Ascending aorta (tissue), 2 donors: ENCODE results near the gene TM4SF20. TPM values are rescaled to one million over a fixed set of nuclear protein-coding genes. Genes with fewer than 3 reads are reported as not detected.

Source experiments
- DNase-seq, 2 donors: peaks; one replicate each; pipeline ENCODE4 v3.0.0-alpha.2; 2019; ENCODE audit warnings: low spot score in 2 of 2
- H3K27ac ChIP-seq, 2 donors: fragments of 200-600 bp; sonication (generic); one replicate each; pipeline ENCODE4 v1.5.1; 2016 to 2017; ENCODE audit warnings: mild to moderate bottlenecking in 1 of 2
- H3K27me3 ChIP-seq: fragments of 200-600 bp; sonication (generic); one replicate; pipeline ENCODE4 v1.5.1; 2017
- H3K36me3 ChIP-seq, 2 donors: fragments of 200-600 bp; sonication (generic); one replicate each; pipeline ENCODE4 v1.5.1; 2016
- H3K4me1 ChIP-seq, 2 donors: fragments of 200-600 bp; sonication (generic); one replicate each; pipeline ENCODE4 v1.5.1; 2016 to 2017; ENCODE audit warnings: mild to moderate bottlenecking in 1 of 2
- H3K4me3 ChIP-seq, 2 donors: fragments of 200-600 bp; sonication (generic); one replicate each; pipeline ENCODE4 v1.5.1; 2016 to 2017; ENCODE audit warnings: mild to moderate bottlenecking in 1 of 2
- H3K9me3 ChIP-seq, 2 donors: fragments of 200-600 bp; sonication (generic); one replicate each; pipeline ENCODE4 v1.5.1; 2016
- intact Hi-C: fragments of 100-400 bp; cut with DNase I; formaldehyde crosslinking; loops from one replicate; pipeline ENCODE4 v1.15.1; 2023
- total RNA-seq: library from RNA; depleted of rRNA; stranded (reverse); fragments of >200 nt; gene quantifications from one replicate; pipeline ENCODE4 v1.1.0, GENCODE V29; 2016
- TF ChIP-seq, protein P1 (sequence below), 3 experiments: fragments of 200-600 bp in 2 of 3; fragments of 450-650 bp in 1 of 3; sonication (generic) in 2 of 3; IDR thresholded peaks; one replicate each; pipeline ENCODE4 v1.5.1; 2016 to 2019; ENCODE audit warnings: antibody characterized with exemption in 3 of 3, mild to moderate bottlenecking in 1 of 3, moderate library complexity in 1 of 3

The TM4SF20 gene
- total RNA-seq, 1 donor from 2014 or later: not detected

DNA sequence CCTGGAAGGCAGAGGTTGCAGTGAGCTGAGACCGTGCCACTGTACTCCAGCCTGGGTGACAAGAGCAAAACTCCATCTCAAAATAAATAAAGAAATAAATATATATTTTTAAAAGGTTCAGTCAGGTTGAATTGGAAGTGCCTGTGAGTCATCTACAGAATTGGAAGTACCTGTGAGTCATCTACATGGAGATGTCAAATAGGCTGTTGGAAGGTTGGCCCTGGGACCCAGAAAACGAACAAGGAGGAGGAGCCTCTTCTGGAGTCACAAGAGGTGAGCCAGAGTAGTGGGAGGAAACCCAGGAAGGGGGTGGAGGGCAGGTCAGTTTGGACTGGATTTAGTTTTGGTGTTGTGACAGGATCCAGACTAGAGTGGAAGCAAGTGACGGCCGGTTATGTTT, 23.9 kb upstream of the TM4SF20 start:
- H3K9me3 ChIP-seq: no peaks in the 10 kb centered on the region
- no peak overlapping the region for H3K27ac ChIP-seq
- H3K36me3 ChIP-seq: no peaks in the 10 kb centered on the region
- no peak overlapping the region for H3K4me3 ChIP-seq
- TF ChIP-seq, protein P1, sequence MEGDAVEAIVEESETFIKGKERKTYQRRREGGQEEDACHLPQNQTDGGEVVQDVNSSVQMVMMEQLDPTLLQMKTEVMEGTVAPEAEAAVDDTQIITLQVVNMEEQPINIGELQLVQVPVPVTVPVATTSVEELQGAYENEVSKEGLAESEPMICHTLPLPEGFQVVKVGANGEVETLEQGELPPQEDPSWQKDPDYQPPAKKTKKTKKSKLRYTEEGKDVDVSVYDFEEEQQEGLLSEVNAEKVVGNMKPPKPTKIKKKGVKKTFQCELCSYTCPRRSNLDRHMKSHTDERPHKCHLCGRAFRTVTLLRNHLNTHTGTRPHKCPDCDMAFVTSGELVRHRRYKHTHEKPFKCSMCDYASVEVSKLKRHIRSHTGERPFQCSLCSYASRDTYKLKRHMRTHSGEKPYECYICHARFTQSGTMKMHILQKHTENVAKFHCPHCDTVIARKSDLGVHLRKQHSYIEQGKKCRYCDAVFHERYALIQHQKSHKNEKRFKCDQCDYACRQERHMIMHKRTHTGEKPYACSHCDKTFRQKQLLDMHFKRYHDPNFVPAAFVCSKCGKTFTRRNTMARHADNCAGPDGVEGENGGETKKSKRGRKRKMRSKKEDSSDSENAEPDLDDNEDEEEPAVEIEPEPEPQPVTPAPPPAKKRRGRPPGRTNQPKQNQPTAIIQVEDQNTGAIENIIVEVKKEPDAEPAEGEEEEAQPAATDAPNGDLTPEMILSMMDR (IDR thresholded peaks at IDR 0.05): no peak
- intact Hi-C loops: loop anchor here (10.0 kb wide), 2 partner anchors 252 to 482 kb away; no protein-coding TSS in a partner anchor
- peak in 1 of 2 donors; percentile 27 for DNase-seq
- H3K4me1 ChIP-seq: peaks cover 0 to 10% of the 10 kb centered on the region in 2 donors
- no peaks in the 10 kb centered on the region for H3K27me3 ChIP-seq

DNA sequence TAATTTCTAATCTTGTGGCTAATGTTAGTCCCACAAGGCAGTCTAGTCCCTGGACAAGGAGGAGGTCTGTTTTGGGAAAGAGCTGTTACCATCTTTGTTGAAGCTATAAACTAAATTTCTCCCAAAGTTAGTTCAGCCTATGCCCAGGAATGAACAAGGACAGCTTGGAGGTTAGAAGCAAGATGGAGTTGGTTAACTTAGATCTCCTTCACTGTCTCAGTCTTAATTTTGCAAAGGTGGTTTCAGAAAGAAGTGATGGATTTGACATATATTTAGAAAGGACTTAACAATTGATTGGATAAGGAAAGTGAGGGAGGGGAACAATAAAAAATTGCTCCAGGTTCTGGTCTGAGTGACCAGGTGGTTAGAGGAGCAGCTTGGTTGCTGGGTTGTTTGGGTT, 23.2 kb upstream of the TM4SF20 start:
- TF ChIP-seq, protein P1 (IDR thresholded peaks at IDR 0.05): no peak
- Histone ChIP-seq H3K36me3 (no peaks in the 10 kb centered on the region), H3K4me1 (peaks cover 0 to 10% of the 10 kb centered on the region in 2 donors), H3K27ac (no peak overlapping the region), H3K4me3 (no peak overlapping the region), H3K27me3 (no peaks in the 10 kb centered on the region), H3K9me3 (no peaks in the 10 kb centered on the region)
- intact Hi-C loops: loop anchor here (10.0 kb wide), 2 partner anchors 252 to 482 kb away; no protein-coding TSS in a partner anchor
- DNase-seq: no peak

DNA sequence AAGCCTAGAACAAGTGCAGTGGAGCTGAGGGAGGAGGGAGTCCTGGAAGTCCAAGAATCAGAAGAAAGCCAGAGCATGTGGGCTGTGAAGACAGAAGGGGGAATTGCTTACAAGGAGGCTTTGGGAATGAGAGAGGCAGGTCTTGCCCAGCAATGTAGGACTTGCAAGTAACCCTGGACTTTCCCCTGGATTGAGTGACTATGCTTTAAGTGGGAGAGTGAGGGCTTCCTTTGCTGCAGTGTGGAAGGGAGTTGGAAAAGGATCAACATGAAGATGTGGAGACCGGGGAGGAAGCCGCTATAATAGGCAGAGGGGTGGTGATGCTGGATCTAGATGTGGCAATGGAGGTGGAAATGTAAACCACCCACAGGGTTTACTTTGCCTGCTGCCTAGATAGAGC, 22.4 kb upstream of the TM4SF20 start:
- H3K36me3 ChIP-seq: no peaks in the 10 kb centered on the region

GRCh38 chr2:227398684-227399670, 19.9 kb upstream of the TM4SF20 start:
- no peaks in the 10 kb centered on the region for H3K27me3 ChIP-seq
- intact Hi-C loops: no loop called here
- no peak overlapping the region for H3K27ac ChIP-seq
- no peaks in the 10 kb centered on the region for H3K9me3 ChIP-seq
- peak in 1 of 2 donors; percentile 24 for DNase-seq
- H3K36me3 ChIP-seq: no peaks in the 10 kb centered on the region
- no peaks in the 10 kb centered on the region for H3K4me1 ChIP-seq
- no peak overlapping the region for H3K4me3 ChIP-seq
- TF ChIP-seq, protein P1 (IDR thresholded peaks at IDR 0.05): no peak

More for the DNA sequence above, 22.4 kb upstream of the TM4SF20 start:
- Histone ChIP-seq H3K27me3 (no peaks in the 10 kb centered on the region), H3K9me3 (no peaks in the 10 kb centered on the region), H3K27ac (no peak overlapping the region), H3K4me3 (no peak overlapping the region), H3K4me1 (peaks cover 0 to 3% of the 10 kb centered on the region in 2 donors)
- TF ChIP-seq, protein P1 (IDR thresholded peaks at IDR 0.05): no peak
- DNase-seq: peak in 1 of 2 donors; percentile 38
- intact Hi-C loops: loop anchor here (10.0 kb wide), 2 partner anchors 253 to 483 kb away; no protein-coding TSS in a partner anchor

DNA sequence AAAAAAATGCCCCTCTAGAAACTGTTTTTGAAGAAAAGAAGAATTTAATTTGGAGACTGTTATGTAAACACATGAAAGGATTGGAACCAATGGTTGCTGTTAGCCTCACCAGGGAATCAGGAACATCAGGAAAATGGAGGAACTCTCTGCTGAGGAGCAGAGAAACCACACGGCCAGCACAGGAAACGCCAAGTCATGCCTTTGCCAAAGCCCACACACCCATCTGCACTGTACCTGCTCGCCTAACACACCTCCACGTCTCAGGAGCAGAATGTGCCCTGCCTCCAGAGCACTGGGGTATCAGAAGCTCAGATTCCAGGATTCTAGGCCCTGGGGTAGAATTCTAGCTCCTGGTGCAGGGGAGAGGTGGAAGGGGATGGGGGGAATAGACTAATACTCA, 18.5 kb upstream of the TM4SF20 start:
- Histone ChIP-seq H3K27me3 (no peaks in the 10 kb centered on the region), H3K4me1 (no peaks in the 10 kb centered on the region), H3K9me3 (no peaks in the 10 kb centered on the region), H3K36me3 (no peaks in the 10 kb centered on the region), H3K4me3 (no peak overlapping the region), H3K27ac (no peak overlapping the region)
- peak in 1 of 2 donors; percentile 57 for DNase-seq
- TF ChIP-seq, protein P1 (IDR thresholded peaks at IDR 0.05): no peak
- intact Hi-C loops: no loop called here
